ENCODE results near the gene GSC. TPM values are rescaled to one million over a fixed set of nuclear protein-coding genes. Genes with fewer than 3 reads are reported as not detected.

Gene GSC
- total RNA-seq, 1 experiment from 2014 or later, result not detected

DNA sequence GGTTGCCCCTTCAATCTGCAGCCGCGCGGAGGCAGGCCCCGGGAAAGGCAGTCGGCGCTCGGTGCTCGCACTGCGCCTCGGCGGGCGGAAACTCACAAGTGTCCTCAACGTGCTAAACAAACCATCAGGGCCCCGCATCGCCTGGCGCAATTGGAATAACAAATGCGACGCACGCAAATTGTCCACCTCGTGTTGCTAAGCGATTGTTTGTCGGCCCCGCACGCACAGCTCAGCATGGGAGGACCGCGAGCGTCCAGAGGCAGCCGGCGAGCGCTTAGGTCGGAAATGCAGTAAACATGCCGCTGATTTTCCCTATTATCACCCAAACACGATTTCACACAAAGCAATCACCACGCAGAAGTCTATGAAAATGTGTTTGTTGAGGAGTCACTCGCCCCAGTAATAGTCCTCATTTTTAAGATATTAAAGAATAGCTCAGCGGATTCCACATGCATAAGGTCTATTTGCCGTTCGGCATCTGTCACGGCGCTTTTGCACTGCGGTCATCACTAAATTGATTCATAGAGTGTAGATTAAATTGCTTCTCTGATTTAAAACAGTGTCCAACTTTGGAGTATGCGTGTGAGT is 3.2 kb upstream of the GSC start:
- Histone ChIP-seq H3T11ph (ENCODE audit: low read length) (no peak overlapping the region), H4K20me1 (ENCODE audit: control insufficient read depth, insufficient read depth, insufficient read length) (no peaks in the 10 kb centered on the region), H2BK120ac (ENCODE audit: low read depth, low read length, poor library complexity, severe bottlenecking) (no peak overlapping the region), H3K23me2 (ENCODE audit: insufficient read length, low read depth, low read length, poor library complexity, severe bottlenecking) (peaks cover 5% of the 10 kb centered on the region), H2AK5ac (ENCODE audit: insufficient read length, low read length) (no peak overlapping the region), H3K9me3 (ENCODE audit: control insufficient read depth, low read depth, low read length) (no peaks in the 10 kb centered on the region), H3K9ac (ENCODE audit: extremely low read depth, insufficient read length, low read length) (no peak overlapping the region), H4K8ac (replicated peaks; ENCODE audit: insufficient read length, low read depth, low read length) (no peak overlapping the region), H3K4me2 (ENCODE audit: insufficient read depth, insufficient read length, low read length) (peak overlapping the region; percentile 39), H3K79me2 (ENCODE audit: insufficient read depth, low read length) (no peaks in the 10 kb centered on the region), H3K4ac (ENCODE audit: low read depth, low read length) (no peak overlapping the region), H2BK5ac (ENCODE audit: insufficient read length, low read length) (no peak overlapping the region), H3K56ac (ENCODE audit: insufficient read length, low read depth, low read length) (no peak overlapping the region), H2AFZ (ENCODE audit: low read length) (no peak overlapping the region), H3K23ac (ENCODE audit: insufficient read length, low read depth, low read length) (no peak overlapping the region), H2BK20ac (ENCODE audit: low read depth, low read length, poor library complexity, severe bottlenecking) (no peak overlapping the region), H3K27me3 (ENCODE audit: insufficient read depth, low read length) (peaks cover 76% of the 10 kb centered on the region), H4K5ac (ENCODE audit: insufficient read length, low read depth, low read length) (no peak overlapping the region), H3K27ac (ENCODE audit: insufficient read length, low read depth, low read length) (no peak overlapping the region), H3K79me1 (ENCODE audit: insufficient read depth, low read depth, low read length, poor library complexity, severe bottlenecking) (no peaks in the 10 kb centered on the region), H3K4me1 (ENCODE audit: insufficient read depth, low read length) (no peaks in the 10 kb centered on the region), H3K18ac (ENCODE audit: insufficient read length, low read depth, low read length) (peak overlapping the region; percentile 57), H4K91ac (ENCODE audit: insufficient read length, low read depth, low read length) (no peak overlapping the region), H2BK15ac (ENCODE audit: low read depth, low read length) (no peak overlapping the region), H3K14ac (ENCODE audit: insufficient read depth, low read length) (no peak overlapping the region), H2BK12ac (ENCODE audit: insufficient read length, low read depth, low read length) (no peak overlapping the region)
- H3K4me1 Mint-ChIP-seq, result peaks cover 51 to 69% of the 10 kb centered on the region in 2 experiments
- H3K4me3 Mint-ChIP-seq, result peak overlapping the region in 1 of 2 experiments; percentile 79; a peak in 3 of 5 replicates
- peak; percentile 86 for DNase-seq
- H3K36me3 Mint-ChIP-seq (ENCODE audit: insufficient read depth in 1 of 3, low read depth in 3 of 3), result no peaks in the 10 kb centered on the region
- TF ChIP-seq, protein P1, sequence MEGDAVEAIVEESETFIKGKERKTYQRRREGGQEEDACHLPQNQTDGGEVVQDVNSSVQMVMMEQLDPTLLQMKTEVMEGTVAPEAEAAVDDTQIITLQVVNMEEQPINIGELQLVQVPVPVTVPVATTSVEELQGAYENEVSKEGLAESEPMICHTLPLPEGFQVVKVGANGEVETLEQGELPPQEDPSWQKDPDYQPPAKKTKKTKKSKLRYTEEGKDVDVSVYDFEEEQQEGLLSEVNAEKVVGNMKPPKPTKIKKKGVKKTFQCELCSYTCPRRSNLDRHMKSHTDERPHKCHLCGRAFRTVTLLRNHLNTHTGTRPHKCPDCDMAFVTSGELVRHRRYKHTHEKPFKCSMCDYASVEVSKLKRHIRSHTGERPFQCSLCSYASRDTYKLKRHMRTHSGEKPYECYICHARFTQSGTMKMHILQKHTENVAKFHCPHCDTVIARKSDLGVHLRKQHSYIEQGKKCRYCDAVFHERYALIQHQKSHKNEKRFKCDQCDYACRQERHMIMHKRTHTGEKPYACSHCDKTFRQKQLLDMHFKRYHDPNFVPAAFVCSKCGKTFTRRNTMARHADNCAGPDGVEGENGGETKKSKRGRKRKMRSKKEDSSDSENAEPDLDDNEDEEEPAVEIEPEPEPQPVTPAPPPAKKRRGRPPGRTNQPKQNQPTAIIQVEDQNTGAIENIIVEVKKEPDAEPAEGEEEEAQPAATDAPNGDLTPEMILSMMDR (conservative IDR thresholded peaks at IDR 0.05), result no peak
- WGBS (ENCODE audit: extremely low coverage, insufficient read length, low lambda C conversion rate), result no CpG with 5 or more reads among the region's 42 CpGs
- peaks cover 98% of the 10 kb centered on the region for H3K27me3 Mint-ChIP-seq (ENCODE audit: low read depth)
- peaks cover 0 to 3% of the 10 kb centered on the region in 2 experiments; a peak in 2 of 5 replicates for H3K9me3 Mint-ChIP-seq
- H3K27ac Mint-ChIP-seq, result 0 out of 7 replicates have a peak overlapping the region, but pooled peaks of 1 of the 3 experiments have one; percentile 72

Data from H9 (cell line).